Activated effector memory CD4-positive, alpha-beta T cell treated with Interleukin-2 at 50 U/mL for 16 hours (primary cell): ENCODE results near the gene CYS1.
"Not testable (repeated sequence)": the region's sequence is repeated elsewhere in the genome, so short reads cannot be mapped to it uniquely, and the experiment has no call there.

Source experiments
- DNase-seq: peaks from one replicate; pipeline ENCODE4 v3.0.0-alpha.2; 2020

The CYS1 gene, protein sequence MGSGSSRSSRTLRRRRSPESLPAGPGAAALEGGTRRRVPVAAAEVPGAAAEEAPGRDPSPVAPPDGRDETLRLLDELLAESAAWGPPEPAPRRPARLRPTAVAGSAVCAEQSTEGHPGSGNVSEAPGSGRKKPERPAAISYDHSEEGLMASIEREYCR

DNA sequence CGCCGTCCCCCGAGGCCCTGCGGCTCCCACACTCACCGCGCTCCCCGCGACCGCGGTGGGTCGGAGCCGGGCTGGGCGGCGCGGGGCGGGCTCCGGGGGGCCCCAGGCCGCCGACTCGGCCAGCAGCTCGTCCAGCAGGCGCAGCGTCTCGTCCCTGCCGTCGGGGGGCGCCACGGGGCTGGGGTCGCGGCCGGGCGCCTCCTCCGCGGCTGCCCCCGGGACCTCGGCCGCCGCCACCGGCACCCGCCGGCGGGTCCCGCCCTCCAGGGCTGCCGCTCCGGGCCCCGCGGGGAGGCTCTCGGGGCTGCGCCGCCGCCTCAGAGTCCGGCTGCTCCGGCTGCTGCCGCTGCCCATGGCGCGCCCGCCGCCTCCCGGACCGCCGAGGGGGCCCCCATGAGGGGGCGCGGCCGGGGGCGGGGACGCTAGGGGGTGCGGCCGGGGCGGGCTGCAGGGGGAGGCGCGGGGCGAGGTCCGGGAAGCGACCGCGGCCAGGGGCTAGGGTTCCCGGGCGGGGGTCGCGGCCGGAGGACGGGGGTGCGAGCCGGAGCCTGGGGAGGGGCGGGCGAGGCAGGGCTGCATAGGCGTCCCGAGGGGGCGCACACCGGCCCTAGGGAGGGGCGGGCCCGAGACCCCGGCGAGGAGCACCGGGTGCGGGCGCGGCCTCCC lies at the start of gene CYS1:
TSS of gene CYS1 (minus strand) at position 542 of the 666 bp plus-strand sequence. CDS start at position 354, 188 bp downstream.
- no peak for DNase-seq

DNA sequence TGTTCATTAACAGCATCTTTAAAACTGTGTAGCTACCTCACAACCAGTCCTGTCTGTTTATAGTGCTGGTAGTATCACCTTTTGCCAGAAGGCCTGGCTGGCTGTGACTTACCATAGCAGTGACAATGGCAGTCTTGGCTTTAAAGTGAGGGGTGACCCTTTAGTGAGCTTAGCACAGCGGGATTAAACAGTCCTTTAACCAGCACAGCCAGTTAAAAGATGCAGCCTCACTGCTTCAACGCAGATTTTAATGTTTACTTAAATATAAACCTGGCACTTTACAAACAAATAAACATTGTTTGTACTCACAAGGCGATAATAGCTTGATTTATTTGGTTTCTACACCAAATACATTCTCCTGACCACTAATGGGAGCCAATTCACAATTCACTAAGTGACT lies 49.3 kb upstream of the CYS1 start:
- DNase-seq = no peak

DNA sequence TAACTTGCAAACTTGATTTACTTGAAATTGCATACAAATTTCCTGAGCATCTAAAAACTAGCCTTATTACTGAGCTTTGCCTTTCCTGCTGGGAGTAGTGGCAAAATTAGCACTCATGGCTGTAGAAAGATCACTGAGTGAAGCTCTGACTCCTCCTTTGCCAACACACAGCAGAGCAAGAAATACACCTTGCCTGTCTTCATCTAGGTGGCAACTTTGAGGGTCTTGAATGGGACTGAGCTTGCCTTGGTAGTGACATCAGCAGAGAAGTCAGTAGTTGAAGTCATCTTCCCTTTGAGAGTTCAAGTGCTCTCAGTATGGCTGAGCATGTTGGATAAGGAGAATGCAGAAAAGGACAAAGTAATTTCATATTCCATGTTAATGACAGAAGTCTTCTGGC lies 48.2 kb upstream of the CYS1 start:
- DNase-seq = no peak

DNA sequence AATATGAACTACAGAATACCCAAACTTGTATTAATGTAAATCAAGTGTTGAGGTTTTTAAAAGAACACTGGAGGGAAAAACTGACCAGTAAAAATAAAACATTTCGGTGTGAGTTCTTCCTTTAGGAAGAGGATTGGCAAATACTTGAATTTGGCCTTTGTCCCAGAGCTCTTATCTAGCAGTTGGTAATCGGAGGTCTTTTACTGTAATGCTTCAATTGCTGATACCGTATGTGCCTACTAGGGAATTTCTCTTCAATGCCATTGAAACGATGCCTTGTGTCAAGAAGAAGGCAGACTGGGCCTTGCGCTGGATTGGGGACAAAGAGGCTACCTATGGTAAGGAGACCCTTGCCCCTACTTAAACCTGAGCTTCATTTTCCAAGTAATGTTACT lies 46.4 kb upstream of the CYS1 start:
- no peak for DNase-seq

DNA sequence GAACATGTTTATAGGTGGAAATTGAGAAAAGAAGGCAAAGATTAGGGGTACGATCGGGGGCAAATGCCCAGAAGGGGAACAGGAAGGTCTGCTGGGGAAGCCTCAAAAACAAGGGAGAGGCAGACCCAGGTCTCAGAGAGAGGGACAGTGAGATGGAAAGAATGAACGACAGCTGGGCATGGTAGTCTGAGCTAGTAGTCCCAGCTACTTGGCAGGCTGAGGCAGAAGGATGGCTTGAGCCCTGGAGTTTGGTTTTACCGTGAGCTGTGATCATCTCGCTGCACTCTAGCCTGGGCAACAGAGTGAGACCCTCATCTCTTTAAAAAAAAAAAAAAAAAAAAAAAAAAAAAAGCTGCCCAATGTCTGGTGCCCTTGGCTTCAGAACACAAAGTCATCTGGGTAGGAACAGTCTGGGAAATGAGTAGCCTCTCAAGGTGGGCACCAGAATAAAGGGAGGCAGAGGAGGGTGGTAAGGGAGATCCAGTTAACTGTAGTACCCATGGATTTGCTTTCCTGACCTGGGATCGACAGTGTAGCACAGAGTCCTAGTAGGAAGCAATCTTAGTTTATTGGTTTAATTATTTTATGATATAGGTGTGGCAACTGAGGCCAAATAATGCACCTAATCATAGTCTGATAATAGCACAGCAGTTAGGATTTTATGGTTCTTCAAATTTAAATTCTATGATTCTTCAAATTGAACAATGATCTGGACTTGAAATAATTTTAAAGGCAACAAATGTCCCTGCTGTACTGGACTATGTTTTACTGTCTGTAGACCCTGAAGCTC lies 45.8 kb upstream of the CYS1 start:
- DNase-seq = no peak

DNA sequence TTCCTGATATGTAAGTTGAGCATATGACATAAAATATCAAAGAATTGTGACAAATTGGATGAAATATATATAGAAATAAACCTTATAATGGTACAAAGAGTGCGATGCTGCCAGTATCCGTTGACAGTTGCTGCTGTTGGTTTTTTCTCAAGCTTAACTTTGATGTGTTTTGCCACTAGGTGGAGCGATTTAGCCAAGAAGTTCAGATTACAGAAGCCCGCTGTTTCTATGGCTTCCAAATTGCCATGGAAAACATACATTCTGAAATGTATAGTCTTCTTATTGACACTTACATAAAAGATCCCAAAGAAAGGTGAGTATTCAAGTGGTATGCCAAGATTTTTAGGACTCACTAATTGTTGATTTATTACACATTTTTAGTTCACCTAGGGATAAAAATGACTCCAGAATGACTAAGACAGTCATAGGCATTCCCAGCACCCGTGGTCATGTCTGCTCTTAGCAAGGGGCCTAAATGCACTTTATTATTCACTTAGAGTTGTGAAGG lies 44.4 kb upstream of the CYS1 start:
- no peak for DNase-seq

DNA sequence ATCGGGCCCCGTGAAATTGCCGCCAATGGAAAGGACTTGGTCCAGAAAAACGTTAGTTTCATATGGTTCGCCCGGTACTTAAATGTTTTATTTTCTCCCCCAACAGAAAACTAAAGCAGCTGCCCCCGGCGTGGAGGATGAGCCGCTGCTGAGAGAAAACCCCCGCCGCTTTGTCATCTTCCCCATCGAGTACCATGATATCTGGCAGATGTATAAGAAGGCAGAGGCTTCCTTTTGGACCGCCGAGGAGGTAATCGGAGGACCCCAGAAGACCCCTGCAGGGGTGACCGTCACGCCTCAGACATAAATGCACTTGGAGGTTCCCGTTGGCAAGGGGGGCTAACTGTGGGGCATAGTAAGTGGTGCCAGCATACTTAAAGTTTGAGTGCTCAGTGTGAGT lies 43.1 kb upstream of the CYS1 start:
- no peak for DNase-seq

DNA sequence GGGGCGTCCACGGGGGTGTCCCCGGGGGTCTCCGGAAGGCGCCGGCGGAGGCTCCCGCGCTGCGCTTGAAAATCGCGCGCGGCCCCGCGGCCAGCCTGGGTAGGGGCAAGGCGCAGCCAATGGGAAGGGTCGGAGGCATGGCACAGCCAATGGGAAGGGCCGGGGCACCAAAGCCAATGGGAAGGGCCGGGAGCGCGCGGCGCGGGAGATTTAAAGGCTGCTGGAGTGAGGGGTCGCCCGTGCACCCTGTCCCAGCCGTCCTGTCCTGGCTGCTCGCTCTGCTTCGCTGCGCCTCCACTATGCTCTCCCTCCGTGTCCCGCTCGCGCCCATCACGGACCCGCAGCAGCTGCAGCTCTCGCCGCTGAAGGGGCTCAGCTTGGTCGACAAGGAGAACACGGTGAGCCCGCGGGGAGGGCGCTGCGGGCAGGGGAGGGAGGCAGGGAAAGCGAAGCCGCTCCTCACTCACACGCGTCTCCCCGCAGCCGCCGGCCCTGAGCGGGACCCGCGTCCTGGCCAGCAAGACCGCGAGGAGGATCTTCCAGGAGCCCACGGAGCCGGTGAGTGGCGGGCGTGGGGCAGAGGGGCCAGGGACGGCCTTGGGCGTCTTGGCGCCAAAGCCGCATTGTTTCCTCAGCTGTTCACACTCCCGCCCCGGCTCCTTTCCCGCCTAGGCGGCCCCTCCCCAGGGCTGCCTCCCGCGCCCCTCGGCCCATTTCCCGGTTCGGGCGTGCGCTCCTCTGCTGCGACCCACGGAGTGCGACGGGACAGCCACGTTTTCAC lies 42.5 kb upstream of the CYS1 start, which contains the start of gene RRM2:
TSS of gene RRM2 (plus strand) at position 240 of the 781 bp plus-strand sequence. CDS start at position 300, 60 bp downstream.
- peak; percentile 77 for DNase-seq

DNA sequence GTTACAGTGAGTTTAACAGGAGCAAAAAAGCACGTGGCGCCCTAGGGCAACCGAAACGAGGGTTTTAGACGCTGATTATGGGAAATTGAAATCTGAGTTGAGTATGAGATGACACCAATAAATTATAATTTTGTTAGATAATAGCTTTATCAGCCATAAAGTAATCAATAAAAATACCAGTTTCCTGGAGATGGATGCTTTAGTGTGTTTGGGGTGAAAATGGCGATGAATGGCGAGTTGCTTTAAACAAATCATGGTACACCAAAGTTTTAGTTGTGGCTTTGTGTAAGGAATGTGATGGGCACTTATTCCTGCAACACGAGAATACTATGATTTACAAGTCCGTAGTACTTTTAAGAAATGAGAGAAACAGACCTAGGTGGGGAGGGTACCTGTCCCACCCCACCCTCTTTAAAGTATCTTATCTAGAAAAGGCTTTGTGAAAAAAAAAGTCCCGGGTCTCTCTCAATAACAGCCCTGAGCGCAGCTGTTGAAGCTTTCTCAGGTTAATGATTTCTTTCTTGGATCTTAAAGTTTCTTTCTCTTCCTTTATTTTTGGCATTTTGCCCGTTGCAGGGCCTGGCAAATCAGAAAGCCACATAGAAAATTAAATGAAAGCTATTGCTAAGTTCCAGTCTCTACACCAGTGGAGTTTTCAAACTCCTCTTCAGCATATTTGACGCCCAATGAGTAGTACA lies 40.8 kb upstream of the CYS1 start:
- no peak for DNase-seq

DNA sequence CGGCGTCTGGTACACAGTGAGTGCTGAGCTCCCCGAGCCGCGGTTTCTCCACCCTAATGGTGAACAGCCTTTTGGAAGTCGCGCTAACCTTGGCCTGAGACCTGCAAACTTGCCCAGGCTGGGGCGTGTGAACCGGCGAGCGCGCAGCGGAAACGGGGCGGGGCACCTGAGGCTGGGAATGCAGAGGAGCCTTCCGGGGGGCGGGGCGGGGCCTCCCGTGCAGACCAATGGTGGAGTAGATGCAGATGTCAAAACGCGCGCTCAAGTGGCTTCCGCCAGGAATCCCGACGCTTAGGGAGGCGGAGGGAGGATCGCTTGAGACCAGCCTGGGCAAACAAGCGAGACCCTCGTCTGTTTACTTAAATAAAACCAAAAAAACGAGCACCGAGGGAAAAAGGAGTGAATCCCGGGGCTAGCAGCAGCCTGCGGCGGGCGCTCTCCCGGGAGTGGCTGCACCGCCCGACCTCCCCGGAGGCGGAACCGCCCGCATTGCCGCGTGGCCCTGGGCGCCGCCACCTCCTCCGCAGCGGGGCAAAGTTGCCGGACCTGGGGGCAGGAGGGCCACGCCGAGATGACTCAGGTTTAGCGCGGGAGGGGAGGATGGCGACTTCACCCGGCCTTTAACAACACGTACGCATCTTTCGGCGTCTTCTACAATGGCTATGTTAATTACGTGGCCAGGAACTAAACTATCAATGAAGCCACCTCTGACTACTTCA lies 40.1 kb upstream of the CYS1 start:
- DNase-seq = peak; percentile 88

DNA sequence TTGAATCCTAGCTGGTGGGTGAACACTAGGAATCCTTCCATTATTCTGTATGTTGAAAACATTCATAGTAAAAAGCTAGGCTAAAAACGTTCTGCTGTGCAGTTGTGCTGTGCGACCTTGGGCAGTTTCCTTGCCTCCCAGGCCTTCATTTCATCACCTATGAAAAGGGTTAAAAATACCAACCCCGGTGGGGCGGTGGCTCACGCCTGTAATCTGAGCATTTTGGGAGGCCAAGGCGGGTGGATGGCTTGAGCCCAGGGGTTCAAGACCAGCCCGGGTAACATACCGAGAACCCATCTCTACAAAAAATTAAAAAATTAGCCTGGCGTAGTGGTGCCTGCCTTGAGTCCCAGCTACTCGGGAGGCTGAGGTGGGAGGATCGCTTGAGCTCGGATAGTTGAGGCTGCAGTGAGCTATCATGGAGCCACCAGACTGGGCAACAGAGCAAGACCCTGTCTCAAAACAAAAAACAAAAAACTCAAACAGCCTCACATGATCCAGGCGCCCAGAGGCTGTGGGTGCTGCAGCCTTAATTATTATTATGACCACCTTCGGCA lies 39.5 kb upstream of the CYS1 start:
- DNase-seq = no peak

DNA sequence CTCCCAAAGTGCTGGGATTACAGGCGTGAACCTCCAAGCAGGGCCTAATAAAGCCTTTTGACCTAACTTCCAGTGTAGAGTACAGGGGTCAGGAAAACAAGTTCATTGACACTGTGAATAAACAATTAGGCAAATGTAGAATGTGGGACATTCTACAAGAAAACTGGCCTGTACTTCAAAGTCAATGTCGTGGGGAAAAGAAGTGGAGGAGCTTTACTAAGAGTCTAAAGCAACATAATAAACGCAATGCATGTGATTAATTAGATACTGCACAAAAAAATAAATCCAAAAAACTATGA lies 38.8 kb upstream of the CYS1 start:
- DNase-seq = no peak

DNA sequence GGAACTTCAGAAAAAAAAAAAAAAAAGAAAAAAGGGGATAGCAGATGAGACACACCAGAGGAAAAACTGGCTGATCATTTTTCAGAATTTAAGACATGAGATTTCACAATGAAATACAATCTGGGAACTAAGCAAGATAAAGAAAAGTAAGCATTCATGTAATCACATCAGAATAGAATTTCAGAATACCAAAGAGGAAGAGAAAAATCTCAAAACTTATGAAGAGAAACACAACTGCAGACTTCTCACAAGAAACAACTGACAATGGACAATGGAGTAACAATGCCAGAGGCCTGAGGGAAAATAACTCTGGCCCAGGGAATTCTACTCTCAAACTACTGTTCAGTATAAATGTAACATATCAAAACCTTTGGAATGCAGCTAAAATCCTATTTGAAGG lies 29.1 kb upstream of the CYS1 start:
- no peak for DNase-seq

DNA sequence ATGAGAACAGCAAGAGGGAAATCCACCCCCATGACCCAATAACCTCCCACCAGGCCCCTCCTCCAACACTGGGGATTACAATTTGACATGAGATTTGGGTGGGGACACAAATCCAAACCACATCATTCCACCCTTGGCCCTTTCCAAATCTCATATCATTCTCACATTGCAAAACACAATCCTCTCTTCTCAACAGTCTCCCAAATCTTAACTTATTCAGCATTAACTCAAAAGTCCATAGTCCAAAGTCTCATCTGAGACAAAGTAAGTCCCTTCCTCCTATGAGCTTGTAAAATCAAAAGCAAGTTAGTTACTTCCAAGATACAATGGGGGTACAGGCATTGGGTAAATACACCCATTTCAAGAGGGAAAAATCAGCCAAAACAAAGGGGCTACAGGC lies 24.7 kb upstream of the CYS1 start:
- not testable (repeated sequence) for DNase-seq

DNA sequence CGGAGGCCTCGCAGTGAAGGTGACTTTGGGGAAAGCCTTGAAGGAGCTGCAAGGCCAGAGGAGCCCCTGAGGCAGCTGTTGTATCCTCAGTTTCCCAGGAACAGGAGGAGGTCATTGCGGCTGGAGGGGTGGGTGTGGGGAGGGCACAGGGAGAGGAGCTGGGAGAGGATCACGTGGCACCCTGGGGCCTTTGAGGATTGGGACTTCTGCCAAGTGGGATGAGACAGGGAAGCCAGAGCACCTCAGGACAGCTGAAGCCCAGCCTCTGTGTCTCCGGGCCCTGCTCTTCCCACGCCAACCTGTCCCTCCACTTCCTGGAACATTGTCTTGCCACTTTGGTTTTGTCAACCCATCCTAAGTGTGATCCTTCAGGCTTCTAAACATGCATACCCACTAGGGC lies 23.0 kb upstream of the CYS1 start:
- DNase-seq = no peak

DNA sequence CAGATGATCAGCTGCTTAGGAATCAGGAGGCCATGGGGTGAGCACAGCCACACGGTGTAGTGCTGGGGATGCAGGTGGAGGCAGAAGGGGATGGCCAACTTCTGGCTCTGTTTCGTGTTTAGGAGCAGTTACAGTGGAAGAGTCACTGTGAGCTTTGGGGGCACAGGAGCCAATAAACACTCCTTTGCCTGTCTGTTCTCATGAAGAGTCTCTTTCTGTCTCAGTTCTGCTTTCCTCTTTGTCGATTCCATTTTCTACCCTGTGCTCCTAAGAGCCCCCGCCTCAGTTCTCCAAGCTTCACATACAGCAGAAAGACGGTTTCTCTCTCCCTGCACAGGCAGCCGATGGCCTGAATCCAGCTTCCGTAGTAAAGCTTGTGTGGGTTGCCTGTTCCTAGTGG lies 21.3 kb upstream of the CYS1 start:
- no peak for DNase-seq

DNA sequence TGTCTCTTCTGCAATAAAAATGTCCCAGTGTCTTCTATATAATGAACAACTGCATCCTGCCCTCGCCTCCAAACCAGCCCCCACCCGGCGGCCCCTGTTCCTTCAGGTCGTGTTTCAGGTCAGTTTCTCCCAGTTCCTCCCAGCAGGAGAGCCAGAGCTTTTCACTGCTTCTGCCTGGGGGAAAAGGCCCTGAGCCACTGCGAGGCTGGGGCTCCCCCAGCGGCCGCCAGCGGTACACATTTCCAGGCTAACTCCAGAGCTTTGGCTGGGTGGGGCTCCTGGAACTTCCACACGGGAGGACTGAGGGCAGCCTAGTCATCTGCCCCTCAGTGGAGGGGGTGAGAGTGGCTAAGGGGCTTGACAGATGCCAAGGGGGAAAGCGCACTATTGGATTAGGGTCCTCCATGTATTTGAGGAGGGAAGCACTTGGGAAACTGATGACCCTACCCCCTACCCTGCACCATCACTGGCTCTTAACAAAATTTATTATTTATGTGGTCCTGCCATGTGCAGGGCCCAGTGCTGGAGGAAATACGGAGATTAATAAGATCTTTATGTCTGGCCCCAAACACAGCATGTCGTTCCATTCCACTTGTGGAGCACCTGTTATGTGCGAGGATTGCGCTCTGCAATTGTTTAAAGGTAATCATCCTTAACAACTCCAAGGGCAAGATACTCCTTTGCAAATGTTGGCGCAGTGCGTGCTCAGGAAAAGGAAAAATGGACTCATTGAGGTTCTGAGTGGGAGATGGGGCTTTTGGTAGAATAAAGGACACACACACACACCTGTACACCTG lies 17.3 kb upstream of the CYS1 start:
- peak; percentile 14 for DNase-seq

DNA sequence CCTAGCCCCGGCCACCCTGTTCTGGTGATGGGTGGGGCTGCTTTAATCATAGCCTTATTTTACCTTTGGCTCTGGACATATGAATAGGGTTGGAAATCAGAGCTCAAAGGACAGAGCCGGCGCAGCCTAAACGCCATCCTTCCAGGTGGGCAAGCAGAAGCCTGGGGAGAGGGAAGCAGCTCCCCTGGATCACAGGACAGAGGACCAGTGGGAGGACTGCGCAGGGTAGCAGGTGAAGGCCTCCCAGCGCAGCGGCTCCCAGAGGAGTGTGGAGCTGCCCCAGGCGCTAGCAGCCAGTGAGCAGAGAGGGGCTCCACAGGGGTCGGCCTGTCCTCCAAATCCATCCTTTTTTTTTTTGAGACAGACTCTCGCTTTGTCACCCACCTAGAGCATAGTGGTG lies 16.4 kb upstream of the CYS1 start:
- DNase-seq = no peak

DNA sequence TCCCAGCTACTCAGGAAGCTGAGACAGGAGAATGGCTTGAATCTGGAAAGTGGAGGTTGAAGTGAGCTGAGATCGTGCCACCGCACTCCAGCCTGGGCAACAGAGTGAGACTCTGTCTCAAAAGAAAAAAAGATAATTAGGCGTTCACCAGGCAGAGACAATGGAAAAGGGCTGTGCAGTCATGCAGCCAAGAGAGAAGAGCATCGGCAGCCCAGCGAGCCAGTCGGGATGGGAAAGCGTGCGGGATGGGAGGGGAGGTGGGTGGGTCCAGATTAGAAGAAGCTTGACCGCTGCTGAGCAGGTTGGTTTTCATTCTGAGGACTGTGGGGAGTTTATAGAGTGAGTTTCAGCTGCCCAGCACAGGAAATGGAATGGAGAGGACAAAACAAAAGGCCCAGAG lies 15.0 kb upstream of the CYS1 start:
- DNase-seq = no peak

DNA sequence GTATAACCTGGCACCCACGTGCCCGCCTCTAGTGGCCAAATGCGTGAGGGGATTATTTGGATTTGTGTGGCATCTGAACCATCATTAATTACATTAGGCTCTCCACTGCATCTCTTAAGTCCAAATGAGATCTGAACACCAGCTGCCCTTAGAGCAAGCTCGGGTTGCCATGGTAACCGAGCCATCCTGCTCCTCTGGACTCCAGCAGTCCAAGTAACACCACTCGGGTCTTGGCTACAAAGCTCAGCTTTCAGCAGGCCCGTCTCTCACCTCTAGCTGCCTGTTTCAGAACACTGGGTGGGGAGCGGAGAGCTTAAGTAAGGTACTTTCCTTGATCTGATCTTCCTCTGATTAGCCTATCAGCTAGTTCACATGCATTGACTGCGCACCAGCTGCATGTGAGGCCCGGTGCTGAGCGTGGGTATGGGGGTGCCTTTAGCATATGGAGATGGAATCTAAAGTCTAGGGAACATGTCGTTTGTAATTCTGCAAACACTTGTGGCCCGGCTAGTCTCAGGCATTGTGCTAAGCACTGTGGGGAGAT lies 14.1 kb upstream of the CYS1 start:
- DNase-seq = no peak

DNA sequence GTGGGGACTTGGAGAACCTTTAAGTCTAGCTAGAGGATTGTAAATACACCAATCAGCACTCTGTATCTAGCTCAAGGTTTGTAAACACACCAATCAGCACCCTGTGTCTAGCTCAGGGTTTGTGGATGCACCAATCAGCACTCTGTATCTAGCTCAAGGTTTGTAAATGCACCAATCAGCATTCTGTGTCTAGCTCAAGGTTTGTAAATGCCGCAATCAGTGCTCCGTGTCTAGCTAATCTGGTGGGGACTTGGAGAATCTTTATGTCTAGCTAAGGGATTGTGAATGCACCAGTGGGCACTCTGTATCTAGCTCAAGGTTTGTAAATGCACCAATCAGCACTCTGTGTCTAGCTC lies 11.7 kb upstream of the CYS1 start:
- DNase-seq = not testable (repeated sequence)
